ENCODE measurements around the gene EXD1. TPM values are rescaled to one million over a fixed set of nuclear protein-coding genes. Genes with fewer than 3 reads are reported as not detected.

Gene EXD1
- total and polyA plus RNA-seq, 2 of the 13 experiments (the other 11 are each of a cell fraction or from before 2014, with no cell fraction given), result not detected

DNA sequence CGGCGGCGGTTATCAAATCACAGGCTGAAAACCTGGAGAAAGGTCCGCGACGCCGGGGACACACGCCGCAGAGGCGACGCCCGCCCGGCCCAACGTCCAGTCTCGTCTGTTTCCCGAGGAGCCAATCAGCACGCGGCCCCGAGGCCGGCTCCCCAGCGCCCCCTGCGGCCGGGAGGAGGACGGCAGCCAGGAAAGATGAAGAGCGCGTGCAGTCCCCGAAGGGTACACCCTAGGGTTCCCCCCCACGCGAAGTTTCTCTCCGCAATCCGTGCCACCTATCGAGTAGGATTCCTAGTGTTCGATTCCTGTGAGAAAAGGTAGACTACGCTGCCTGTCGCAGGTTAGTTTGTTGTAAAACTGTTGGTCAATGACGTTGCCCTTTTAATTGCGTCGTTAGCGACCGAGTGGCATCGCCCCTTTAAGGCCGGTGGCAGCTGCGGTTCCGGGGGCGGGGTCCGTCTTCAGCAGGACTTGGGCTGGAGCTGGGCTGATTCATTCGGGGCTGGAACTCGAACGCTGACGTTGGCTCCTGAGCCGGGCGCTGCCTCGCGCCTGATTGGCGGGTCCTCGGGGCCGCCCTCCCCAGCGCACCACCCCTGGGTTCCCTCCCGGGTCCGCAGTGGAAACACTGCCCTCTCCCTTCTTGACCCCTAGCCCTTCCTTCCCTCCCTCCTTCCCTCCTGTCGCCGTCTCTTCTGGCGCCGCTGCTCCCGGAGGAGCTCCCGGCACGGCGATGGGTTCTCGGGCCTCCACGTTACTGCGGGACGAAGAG lies at the start of gene EXD1, which contains the start of gene CHP1 (continued):
- TF ChIP-seq MNT (IDR thresholded peaks at IDR 0.05), result no peak
- TF ChIP-seq ZBTB42 (CRISPR knock-in tag; IDR thresholded peaks at IDR 0.05), result no peak; the same call in 1 of the 2 replicates
- 0 out of 2 replicates have a peak, but pooled peaks have one; percentile 87 for TF ChIP-seq KLF15 (CRISPR knock-in tag; IDR thresholded peaks at IDR 0.05; ENCODE audit: borderline replicate concordance)
- peak; percentile 68; the same call in 1 of the 2 replicates for TF ChIP-seq DNMT1 (CRISPR knock-in tag; IDR thresholded peaks at IDR 0.05)
- TF ChIP-seq ZNF512 (CRISPR knock-in tag; IDR thresholded peaks at IDR 0.05), result no peak
- TF ChIP-seq, protein P1, sequence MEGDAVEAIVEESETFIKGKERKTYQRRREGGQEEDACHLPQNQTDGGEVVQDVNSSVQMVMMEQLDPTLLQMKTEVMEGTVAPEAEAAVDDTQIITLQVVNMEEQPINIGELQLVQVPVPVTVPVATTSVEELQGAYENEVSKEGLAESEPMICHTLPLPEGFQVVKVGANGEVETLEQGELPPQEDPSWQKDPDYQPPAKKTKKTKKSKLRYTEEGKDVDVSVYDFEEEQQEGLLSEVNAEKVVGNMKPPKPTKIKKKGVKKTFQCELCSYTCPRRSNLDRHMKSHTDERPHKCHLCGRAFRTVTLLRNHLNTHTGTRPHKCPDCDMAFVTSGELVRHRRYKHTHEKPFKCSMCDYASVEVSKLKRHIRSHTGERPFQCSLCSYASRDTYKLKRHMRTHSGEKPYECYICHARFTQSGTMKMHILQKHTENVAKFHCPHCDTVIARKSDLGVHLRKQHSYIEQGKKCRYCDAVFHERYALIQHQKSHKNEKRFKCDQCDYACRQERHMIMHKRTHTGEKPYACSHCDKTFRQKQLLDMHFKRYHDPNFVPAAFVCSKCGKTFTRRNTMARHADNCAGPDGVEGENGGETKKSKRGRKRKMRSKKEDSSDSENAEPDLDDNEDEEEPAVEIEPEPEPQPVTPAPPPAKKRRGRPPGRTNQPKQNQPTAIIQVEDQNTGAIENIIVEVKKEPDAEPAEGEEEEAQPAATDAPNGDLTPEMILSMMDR (CRISPR knock-in tag; IDR thresholded peaks at IDR 0.05), result peak; percentile 93
- TF ChIP-seq ZNF225 (CRISPR knock-in tag; IDR thresholded peaks at IDR 0.05), result peak; percentile 97
- TF ChIP-seq, protein P2, sequence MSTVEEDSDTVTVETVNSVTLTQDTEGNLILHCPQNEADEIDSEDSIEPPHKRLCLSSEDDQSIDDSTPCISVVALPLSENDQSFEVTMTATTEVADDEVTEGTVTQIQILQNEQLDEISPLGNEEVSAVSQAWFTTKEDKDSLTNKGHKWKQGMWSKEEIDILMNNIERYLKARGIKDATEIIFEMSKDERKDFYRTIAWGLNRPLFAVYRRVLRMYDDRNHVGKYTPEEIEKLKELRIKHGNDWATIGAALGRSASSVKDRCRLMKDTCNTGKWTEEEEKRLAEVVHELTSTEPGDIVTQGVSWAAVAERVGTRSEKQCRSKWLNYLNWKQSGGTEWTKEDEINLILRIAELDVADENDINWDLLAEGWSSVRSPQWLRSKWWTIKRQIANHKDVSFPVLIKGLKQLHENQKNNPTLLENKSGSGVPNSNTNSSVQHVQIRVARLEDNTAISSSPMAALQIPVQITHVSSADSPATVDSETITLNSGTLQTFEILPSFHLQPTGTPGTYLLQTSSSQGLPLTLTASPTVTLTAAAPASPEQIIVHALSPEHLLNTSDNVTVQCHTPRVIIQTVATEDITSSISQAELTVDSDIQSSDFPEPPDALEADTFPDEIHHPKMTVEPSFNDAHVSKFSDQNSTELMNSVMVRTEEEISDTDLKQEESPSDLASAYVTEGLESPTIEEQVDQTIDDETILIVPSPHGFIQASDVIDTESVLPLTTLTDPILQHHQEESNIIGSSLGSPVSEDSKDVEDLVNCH (CRISPR knock-in tag; IDR thresholded peaks at IDR 0.05), result peak; percentile 94; the same call in 1 of the 2 replicates
- TF ChIP-seq, protein P3, sequence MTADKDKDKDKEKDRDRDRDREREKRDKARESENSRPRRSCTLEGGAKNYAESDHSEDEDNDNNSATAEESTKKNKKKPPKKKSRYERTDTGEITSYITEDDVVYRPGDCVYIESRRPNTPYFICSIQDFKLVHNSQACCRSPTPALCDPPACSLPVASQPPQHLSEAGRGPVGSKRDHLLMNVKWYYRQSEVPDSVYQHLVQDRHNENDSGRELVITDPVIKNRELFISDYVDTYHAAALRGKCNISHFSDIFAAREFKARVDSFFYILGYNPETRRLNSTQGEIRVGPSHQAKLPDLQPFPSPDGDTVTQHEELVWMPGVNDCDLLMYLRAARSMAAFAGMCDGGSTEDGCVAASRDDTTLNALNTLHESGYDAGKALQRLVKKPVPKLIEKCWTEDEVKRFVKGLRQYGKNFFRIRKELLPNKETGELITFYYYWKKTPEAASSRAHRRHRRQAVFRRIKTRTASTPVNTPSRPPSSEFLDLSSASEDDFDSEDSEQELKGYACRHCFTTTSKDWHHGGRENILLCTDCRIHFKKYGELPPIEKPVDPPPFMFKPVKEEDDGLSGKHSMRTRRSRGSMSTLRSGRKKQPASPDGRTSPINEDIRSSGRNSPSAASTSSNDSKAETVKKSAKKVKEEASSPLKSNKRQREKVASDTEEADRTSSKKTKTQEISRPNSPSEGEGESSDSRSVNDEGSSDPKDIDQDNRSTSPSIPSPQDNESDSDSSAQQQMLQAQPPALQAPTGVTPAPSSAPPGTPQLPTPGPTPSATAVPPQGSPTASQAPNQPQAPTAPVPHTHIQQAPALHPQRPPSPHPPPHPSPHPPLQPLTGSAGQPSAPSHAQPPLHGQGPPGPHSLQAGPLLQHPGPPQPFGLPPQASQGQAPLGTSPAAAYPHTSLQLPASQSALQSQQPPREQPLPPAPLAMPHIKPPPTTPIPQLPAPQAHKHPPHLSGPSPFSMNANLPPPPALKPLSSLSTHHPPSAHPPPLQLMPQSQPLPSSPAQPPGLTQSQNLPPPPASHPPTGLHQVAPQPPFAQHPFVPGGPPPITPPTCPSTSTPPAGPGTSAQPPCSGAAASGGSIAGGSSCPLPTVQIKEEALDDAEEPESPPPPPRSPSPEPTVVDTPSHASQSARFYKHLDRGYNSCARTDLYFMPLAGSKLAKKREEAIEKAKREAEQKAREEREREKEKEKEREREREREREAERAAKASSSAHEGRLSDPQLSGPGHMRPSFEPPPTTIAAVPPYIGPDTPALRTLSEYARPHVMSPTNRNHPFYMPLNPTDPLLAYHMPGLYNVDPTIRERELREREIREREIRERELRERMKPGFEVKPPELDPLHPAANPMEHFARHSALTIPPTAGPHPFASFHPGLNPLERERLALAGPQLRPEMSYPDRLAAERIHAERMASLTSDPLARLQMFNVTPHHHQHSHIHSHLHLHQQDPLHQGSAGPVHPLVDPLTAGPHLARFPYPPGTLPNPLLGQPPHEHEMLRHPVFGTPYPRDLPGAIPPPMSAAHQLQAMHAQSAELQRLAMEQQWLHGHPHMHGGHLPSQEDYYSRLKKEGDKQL (CRISPR knock-in tag; IDR thresholded peaks at IDR 0.05; ENCODE audit: low read depth), result no peak; the same call in 1 of the 2 replicates
- TF ChIP-seq, protein P4, sequence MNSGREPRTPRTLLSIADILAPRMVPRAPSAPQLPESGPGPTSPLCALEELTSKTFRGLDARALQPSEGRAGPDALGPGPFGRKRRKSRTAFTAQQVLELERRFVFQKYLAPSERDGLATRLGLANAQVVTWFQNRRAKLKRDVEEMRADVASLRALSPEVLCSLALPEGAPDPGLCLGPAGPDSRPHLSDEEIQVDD (CRISPR knock-in tag; IDR thresholded peaks at IDR 0.05; ENCODE audit: borderline replicate concordance), result peak; percentile 40; the same call in 1 of the 2 replicates
- TF ChIP-seq TFAP4 (IDR thresholded peaks at IDR 0.05; ENCODE audit: borderline replicate concordance, low read depth), result peak; percentile 66; the same call in 1 of the 2 replicates

Measured in HepG2 (cell line).